Muscle of back (tissue), 11 donors: ENCODE measurements around the gene L3MBTL4. TPM values are rescaled to one million over a fixed set of nuclear protein-coding genes. Genes with fewer than 3 reads are reported as not detected.
A peak's percentile ranks its signal among the peaks of the same experiment; 100 is the strongest.

Source experiments
- DNase-seq, 3 donors: peaks; one replicate each; pipeline versions ENCODE4 v3.0.0 to v3.0.0-alpha.2; 2013
- polyA plus RNA-seq, 10 donors: library from polyadenylated mRNA; unstranded; fragments of 120-200 nt; gene quantifications; one replicate each; pipeline ENCODE4 v1.2.1, GENCODE V29; 2013; ENCODE audit not compliant: insufficient read length in 10 of 10

L3MBTL4 gene
- polyA plus RNA-seq, 10 donors, result 1.2 to 2.9 (median 2.0) TPM

DNA sequence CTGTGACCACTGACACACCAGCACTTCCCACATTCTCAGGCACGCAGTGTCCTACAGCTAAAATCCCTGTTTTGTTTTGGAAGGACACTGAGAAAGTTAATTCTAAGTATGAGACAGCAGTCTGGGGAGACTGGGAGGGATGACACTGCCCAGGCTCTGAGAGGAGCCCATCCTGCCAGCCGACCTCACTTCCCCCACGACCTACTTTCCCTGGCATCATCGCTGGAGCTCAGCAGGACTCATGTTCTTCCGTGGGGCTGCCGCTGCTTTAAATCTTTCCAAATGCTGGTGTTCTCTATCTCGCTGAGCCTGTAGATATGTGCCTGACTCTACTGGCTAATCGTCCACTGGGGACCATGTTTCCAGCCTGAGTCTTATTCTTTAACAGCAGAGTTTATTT, 450.6 kb downstream of the L3MBTL4 start:
- DNase-seq, result no peak

GRCh38 chr18:5963267-5963666, 451.4 kb downstream of the L3MBTL4 start:
- no peak for DNase-seq

GRCh38 chr18:5962362-5962761, 452.3 kb downstream of the L3MBTL4 start:
- DNase-seq, result peak in 2 of 3 donors; percentile 16 to 19

DNA sequence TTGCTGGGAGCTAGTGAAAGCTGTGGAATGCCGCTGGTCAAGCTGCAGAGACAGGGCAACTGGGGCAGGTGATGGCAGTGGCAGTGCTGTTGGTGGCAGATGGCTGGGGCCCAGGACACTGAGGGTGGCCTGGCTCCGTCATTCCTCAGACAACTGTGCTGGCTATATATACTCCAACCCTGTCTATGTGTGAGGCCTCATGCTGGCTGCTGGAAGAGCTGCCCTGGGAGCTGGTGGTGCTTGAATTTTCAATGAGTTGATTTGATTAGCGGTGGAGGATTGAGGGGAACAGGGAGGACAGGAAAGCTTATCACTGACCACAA, 452.9 kb downstream of the L3MBTL4 start:
- DNase-seq, result peak in 1 of 3 donors; percentile 33

DNA sequence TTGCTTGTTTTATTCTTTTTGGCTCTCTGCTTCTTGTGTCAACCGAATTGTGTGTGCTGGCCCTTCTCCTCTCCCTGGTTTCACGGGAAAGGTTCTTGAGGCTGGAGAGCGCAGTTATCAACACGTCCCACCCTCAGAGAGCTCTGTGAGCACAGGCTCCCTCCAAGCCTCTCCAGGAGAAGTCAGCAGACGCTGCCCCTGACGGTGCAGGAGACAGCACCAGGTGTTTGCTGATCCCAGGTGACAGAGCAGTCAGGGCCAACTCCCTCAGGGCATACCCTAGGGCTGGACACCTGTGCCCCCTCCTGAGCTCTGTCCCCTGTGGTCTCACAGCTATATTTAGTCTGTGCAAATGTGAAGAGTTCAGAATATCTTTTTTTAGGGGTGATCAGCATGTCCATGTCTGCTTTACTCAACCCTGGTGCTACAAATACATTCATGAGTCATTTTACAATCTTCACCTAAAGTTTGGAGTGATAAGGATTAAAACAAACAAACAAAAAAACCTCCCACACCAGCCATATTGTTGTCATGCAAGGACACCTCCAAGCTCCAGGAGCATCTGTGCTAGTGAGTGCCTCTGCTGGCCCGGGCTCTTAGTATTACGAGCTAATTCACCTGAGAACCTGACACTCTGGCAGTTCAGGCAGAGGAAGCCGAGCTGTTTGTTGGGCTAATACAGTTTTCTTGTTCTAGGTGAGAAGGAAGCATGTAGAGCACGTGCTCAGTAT, 453.4 kb downstream of the L3MBTL4 start:
- no peak for DNase-seq

DNA sequence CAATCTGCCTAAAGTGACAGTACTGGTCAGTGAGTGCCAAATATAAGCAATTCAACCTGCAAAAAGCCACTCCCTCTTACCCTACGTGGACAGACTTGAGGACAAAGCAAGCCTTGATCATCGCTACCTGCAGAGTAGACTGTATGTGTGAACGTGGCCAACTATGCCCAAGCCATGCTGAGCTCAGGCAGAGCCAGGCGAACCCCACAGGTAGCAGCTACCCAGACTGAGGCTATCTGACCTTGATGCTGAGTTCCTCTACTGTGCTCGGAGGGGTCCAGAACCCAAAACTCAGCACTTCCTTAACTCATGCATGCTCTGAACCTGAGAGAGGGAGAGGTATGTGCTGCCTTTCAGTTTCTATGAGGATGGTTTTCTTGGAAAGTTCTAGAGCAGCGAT, 455.9 kb downstream of the L3MBTL4 start:
- DNase-seq, result no peak

GRCh38 chr18:5955861-5956260, 458.9 kb downstream of the L3MBTL4 start:
- no peak for DNase-seq

GRCh38 chr18:5951515-5952091, 463.1 kb downstream of the L3MBTL4 start:
- no peak for DNase-seq

DNA sequence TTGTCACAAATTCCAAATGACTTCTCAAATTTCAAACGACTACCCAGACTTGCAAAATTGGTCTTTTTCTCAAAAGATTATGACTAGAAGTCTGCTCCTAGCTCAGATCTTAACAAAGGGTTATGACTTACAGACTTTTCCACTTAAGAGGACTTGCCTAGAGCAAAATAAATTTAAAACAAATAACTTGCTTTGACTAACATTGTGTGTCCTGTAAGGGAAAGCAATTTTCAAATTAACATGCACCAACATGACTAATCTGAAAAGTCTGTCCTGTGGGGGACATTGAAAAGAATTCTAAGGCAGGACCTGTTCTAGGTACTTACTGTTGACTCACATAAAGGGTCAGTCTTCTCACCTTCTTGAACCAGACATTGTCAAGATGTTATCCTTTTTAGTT, 465.9 kb downstream of the L3MBTL4 start:
- DNase-seq, result no peak

GRCh38 chr18:5948237-5948636, 466.5 kb downstream of the L3MBTL4 start:
- DNase-seq, result no peak

DNA sequence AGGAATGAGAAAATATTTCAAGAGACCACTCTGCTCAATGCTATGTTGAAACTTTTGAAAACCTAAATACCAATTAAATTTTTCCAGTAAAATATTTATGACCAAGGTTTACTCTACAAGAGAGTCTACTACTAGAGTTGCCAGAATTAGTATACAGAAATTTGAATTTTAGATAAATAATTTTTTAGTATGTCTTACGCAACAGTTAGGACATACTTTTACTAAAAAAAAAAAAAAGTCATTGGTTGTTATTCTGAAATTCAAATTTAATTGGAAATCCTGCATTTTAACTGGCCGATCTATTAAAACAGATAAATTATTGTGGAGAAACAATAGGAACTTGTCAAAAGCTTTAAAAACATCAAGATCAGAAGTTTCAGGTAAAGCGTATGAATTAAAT, 470.3 kb downstream of the L3MBTL4 start:
- no peak for DNase-seq

DNA sequence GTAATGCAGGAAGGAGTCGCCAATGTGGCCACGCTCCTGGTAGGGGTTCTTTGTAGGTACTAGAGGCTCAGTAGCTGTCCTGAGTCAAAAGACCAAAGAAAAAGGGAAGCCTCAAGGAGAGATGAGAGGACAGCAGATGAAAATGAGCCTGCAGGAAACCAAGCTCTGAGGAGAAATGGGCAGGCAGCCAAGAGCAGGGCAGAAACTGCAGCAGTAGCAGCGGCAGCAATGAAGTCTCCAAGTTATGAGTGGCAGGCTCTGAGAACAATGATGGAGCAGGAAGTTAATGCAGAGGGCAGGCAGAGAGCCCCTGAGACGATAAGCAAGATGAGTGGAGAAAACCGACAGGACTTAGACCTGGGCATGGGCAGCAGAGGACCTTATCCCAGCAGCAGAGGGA, 471.2 kb downstream of the L3MBTL4 start:
- DNase-seq, result peak in 2 of 3 donors; percentile 18 to 23

DNA sequence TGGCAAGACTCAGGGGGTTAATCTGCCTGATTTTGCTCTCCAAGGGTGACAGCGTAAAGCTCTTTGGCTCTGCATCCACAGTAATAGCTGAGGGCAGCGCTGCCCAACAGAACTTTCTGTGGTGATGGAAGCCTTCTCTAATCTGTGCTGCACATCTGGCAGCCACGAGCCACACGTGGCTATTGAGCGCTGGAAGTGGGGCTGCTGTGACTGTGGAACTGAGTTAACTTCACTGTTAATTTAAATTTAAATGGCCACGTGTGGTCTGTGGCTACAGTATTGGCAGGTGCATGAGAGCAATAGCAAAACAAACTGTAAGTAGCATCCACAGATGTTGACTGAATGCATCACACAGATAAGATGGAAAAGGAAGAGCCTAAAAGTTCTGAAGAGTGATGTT, 472.1 kb downstream of the L3MBTL4 start:
- no peak for DNase-seq

DNA sequence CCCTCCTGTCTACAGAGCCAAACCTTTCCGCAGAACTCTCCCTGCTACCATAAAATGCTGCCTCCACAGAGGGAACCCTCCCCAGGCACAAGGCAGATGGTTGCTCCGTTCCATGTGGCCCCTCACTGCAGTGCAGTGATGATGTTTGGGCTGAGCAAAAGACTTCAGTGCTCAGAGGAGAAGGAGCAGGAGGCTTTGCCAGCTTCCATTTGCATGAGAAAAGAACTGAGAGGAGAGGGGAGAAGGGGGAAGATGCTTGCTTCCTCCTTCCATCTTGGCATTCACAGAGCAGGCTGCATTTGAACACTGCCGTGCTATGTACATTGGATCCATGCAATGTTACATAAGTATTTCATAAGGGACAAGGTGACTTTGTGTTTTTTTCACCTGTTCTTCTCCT, 472.8 kb downstream of the L3MBTL4 start:
- DNase-seq, result no peak

- DNase-seq, result no peak
These were observed 474.7 kb downstream of the L3MBTL4 start for GRCh38 chr18:5939801-5940667.

- DNase-seq, result no peak
These were observed 476.9 kb downstream of the L3MBTL4 start for GRCh38 chr18:5937795-5938194.

GRCh38 chr18:5937121-5937520, 477.6 kb downstream of the L3MBTL4 start:
- DNase-seq, result no peak

DNA sequence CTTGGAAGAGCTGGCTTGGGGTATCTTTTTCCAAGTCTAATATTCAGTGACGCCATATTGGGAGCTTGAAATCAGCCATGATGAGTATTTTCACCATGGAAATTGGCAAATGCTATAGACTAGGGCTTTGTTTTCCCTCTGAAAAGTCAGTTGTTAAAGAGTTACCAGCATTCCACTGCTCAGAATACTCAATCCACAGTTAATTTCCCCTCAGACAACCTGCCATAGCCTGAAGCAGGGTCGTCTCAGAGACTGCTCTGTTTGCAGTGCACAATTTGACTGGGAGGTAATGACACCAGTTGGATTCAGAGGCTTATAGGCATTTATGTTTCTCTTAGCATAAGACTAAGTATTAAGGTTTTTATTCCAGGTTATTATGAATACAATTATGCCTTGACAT, 483.9 kb downstream of the L3MBTL4 start:
- DNase-seq, result no peak

- no peak for DNase-seq
These were observed 496.4 kb downstream of the L3MBTL4 start for GRCh38 chr18:5918205-5918858.

GRCh38 chr18:5914951-5915350, 499.8 kb downstream of the L3MBTL4 start:
- no peak for DNase-seq

DNA sequence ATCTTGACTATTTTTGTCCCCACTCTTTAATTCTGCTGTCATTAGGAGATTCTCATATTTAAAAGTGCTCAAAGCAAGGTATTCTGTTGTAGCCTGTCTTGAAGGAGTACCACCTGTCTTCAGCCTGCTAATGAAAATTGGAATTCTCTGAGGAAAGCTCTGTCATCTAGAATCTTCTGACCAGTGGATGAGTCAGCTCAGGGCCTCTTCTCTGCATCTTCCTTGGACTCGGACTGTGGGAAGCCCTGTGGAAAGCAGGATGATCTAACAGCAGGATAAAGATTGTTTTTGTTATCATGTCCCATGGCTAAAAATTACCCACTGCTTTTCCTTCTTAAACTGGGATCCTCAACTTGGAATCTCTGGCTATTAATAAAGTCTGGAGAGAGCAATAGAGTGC, 500.7 kb downstream of the L3MBTL4 start:
- no peak for DNase-seq

DNA sequence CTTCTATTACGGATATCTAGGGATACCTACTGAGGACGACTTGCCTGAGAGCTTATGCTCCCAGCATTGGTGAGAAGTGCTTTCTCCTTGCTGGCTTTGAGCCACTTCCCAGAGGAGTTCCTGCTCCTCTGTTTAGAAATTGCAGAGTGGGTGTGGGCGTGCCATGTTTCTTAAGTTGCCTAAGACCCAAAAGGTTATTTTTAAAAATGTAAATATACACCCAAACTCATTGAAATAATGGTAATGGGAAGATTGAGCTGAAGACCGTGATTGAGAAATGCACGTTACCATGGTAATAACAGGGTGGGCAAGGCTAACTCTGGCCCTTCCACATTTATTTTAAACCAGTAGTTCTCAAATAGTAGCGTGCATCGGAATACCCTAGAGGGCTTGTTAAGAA, 502.1 kb downstream of the L3MBTL4 start:
- no peak for DNase-seq

- no peak for DNase-seq
These were observed 505.6 kb downstream of the L3MBTL4 start for GRCh38 chr18:5909125-5909524.
